Neural cell (in vitro differentiated cells): ENCODE measurements around the gene MBD3L2. TPM values are rescaled to one million over a fixed set of nuclear protein-coding genes. Genes with fewer than 3 reads are reported as not detected.
"Not testable (repeated sequence)": the region's sequence is repeated elsewhere in the genome, so short reads cannot be mapped to it uniquely, and the experiment has no call there.

Experiments used
- H2AFZ ChIP-seq: fragments of 200-600, 300-800 bp; sonication (generic), shearing (Covaris generic); 2 replicates; pipeline ENCODE4 v1.6.0; 2014; ENCODE audit warnings: low read depth, mild to moderate bottlenecking, antibody characterized with exemption, low read length, moderate library complexity
- H3F3A ChIP-seq: fragments of 200-600 bp; shearing (Covaris generic); 2 replicates; pipeline ENCODE4 v1.6.1; 2016; ENCODE audit warnings: mild to moderate bottlenecking, moderate library complexity, mixed read lengths, antibody characterized with exemption, low read length; ENCODE audit not compliant: insufficient read depth, poor library complexity, severe bottlenecking
- H3K27ac ChIP-seq: fragments of 200-600, 300-800 bp; sonication (generic), shearing (Covaris generic); 2 replicates; pipeline ENCODE4 v1.5.1; 2014; ENCODE audit warnings: mild to moderate bottlenecking, low read length, moderate library complexity
- H3K27me3 ChIP-seq: fragments of 300-800, 200-600 bp; sonication (generic), shearing (Covaris generic); 2 replicates; pipeline ENCODE4 v1.6.0; 2014; ENCODE audit warnings: mild to moderate bottlenecking, low read depth, low read length, moderate library complexity; ENCODE audit not compliant: insufficient read depth
- H3K36me3 ChIP-seq: fragments of 300-800, 200-600 bp; sonication (generic), shearing (Covaris generic); 2 replicates; pipeline ENCODE4 v1.5.1; 2014; ENCODE audit warnings: mild to moderate bottlenecking, antibody characterized with exemption, low read length, moderate library complexity; ENCODE audit not compliant: insufficient read depth
- H3K4me2 ChIP-seq: fragments of 300-800, 200-600 bp; sonication (generic), shearing (Covaris generic); 2 replicates; pipeline ENCODE4 v1.6.0; 2014; ENCODE audit warnings: mild to moderate bottlenecking, low read length
- H3K4me3 ChIP-seq: fragments of 300-800, 200-600 bp; sonication (generic), shearing (Covaris generic); 2 replicates; pipeline ENCODE4 v1.5.1; 2014; ENCODE audit warnings: mild to moderate bottlenecking, low read length, moderate library complexity
- H3K79me2 ChIP-seq: fragments of 200-600 bp; shearing (Covaris generic); replicated peaks from 2 replicates; pipeline ENCODE4 v1.6.0; 2014; ENCODE audit warnings: mild to moderate bottlenecking, low read length, moderate library complexity; ENCODE audit not compliant: insufficient read depth
- H3K9ac ChIP-seq: fragments of 300-800, 200-600 bp; sonication (generic), shearing (Covaris generic); 2 replicates; pipeline ENCODE4 v1.6.1; 2016; ENCODE audit warnings: mild to moderate bottlenecking, low read length, mixed read lengths
- H3K9me2 ChIP-seq: fragments of 200-600 bp; shearing (Covaris generic); 2 replicates; pipeline ENCODE4 v1.6.1; 2016; ENCODE audit warnings: mild to moderate bottlenecking, low read length, mixed read lengths; ENCODE audit not compliant: insufficient read depth
- H3K9me3 ChIP-seq: fragments of 200-600, 300-800 bp; sonication (generic), shearing (Covaris generic); 2 replicates; pipeline ENCODE4 v1.6.1; 2016; ENCODE audit warnings: mild to moderate bottlenecking, mixed run types, low read length, moderate library complexity, mixed read lengths
- H4K20me1 ChIP-seq: fragments of 200-600 bp; shearing (Covaris generic); 2 replicates; pipeline ENCODE4 v1.6.1; 2016; ENCODE audit warnings: mild to moderate bottlenecking, mixed run types; ENCODE audit not compliant: insufficient read depth
- CTCF ChIP-seq: fragments of 450-650 bp; IDR thresholded peaks from 2 replicates; pipeline ENCODE4 v1.5.1; 2014; ENCODE audit warnings: antibody characterized with exemption, mild to moderate bottlenecking, moderate library complexity; ENCODE audit not compliant: poor library complexity, severe bottlenecking
- EP300 ChIP-seq: fragments of 450-650 bp; conservative IDR thresholded peaks from 2 replicates; pipeline ENCODE4 v1.6.1; 2014; ENCODE audit warnings: antibody characterized with exemption, mild to moderate bottlenecking, moderate library complexity; ENCODE audit not compliant: poor library complexity, severe bottlenecking
- EZH2 ChIP-seq: fragments of 200-600, 300-800 bp; shearing (Covaris generic), sonication (generic); IDR thresholded peaks from 2 replicates; pipeline ENCODE4 v1.6.1; 2014; ENCODE audit warnings: antibody characterized with exemption, low read length, borderline replicate concordance, mild to moderate bottlenecking; ENCODE audit not compliant: insufficient read depth, poor library complexity, severe bottlenecking
- MXI1 ChIP-seq: fragments of 450-650 bp; conservative IDR thresholded peaks from 2 replicates; pipeline ENCODE4 v1.6.1; 2014; ENCODE audit warnings: antibody characterized with exemption, mild to moderate bottlenecking; ENCODE audit not compliant: poor library complexity, severe bottlenecking
- POLR2AphosphoS5 ChIP-seq: IDR thresholded peaks from 2 replicates; pipeline ENCODE4 v1.6.1; 2012
- RAD21 ChIP-seq: fragments of 450-650 bp; conservative IDR thresholded peaks from 2 replicates; pipeline ENCODE4 v1.6.1; 2014; ENCODE audit warnings: antibody characterized with exemption, mild to moderate bottlenecking, moderate library complexity
- REST ChIP-seq: IDR thresholded peaks from 2 replicates; pipeline ENCODE4 v1.6.1; 2012; ENCODE audit warnings: borderline replicate concordance
- SMC3 ChIP-seq: fragments of 450-650 bp; conservative IDR thresholded peaks from 2 replicates; pipeline ENCODE4 v1.6.1; 2014; ENCODE audit warnings: antibody characterized with exemption, mild to moderate bottlenecking, moderate library complexity; ENCODE audit not compliant: poor library complexity
- TAF1 ChIP-seq: IDR thresholded peaks from 2 replicates; pipeline ENCODE4 v1.6.1; 2012; ENCODE audit warnings: low read depth
- polyA plus RNA-seq: library from polyadenylated mRNA; depleted of rRNA; stranded (reverse); fragments of >200 nt; gene quantifications from 2 replicates; pipeline ENCODE4 v1.2.3, GENCODE V29; 2014

Gene MBD3L2
- polyA plus RNA-seq, 1 donor from 2014 or later: not detected

- no peaks in the 10 kb centered on the region for H3K9me2 ChIP-seq
- no peak overlapping the region for H3K9ac ChIP-seq
- H3K4me3 ChIP-seq: no peak overlapping the region
- no peaks in the 10 kb centered on the region for H3F3A ChIP-seq
- no peaks in the 10 kb centered on the region for H3K27me3 ChIP-seq
- H3K4me2 ChIP-seq: no peak overlapping the region
- no peaks in the 10 kb centered on the region for H3K79me2 ChIP-seq
- no peaks in the 10 kb centered on the region for H3K9me3 ChIP-seq
- no peak for TF ChIP-seq MXI1
- no peak for TF ChIP-seq EZH2
- no peak for TF ChIP-seq TAF1
- no peak for TF ChIP-seq CTCF
- TF ChIP-seq POLR2AphosphoS5: no peak
- TF ChIP-seq SMC3: no peak
- no peak for TF ChIP-seq EP300
- no peak overlapping the region for H3K27ac ChIP-seq
- no peaks in the 10 kb centered on the region for H3K36me3 ChIP-seq
- no peaks in the 10 kb centered on the region for H4K20me1 ChIP-seq
- H2AFZ ChIP-seq: no peak overlapping the region
These were observed 35.4 kb upstream of the MBD3L2 start for GRCh38 chr19:7013678-7014077.

- no peaks in the 10 kb centered on the region for H3K9me2 ChIP-seq
- H3K4me3 ChIP-seq: no peak overlapping the region
- H3K4me2 ChIP-seq: no peak overlapping the region
- TF ChIP-seq RAD21 (no peak), EP300 (no peak), TAF1 (no peak), REST (no peak), MXI1 (no peak)
- no peaks in the 10 kb centered on the region for H4K20me1 ChIP-seq
- no peak overlapping the region for H3K27ac ChIP-seq
- H3K36me3 ChIP-seq: no peaks in the 10 kb centered on the region
- no peaks in the 10 kb centered on the region for H3F3A ChIP-seq
- no peak overlapping the region for H3K9ac ChIP-seq
- H3K9me3 ChIP-seq: no peaks in the 10 kb centered on the region
- H2AFZ ChIP-seq: no peak overlapping the region
- H3K27me3 ChIP-seq: no peaks in the 10 kb centered on the region
- H3K79me2 ChIP-seq: no peaks in the 10 kb centered on the region
These were observed 30.3 kb upstream of the MBD3L2 start for GRCh38 chr19:7018828-7019227.

GRCh38 chr19:7021331-7021730 is 27.8 kb upstream of the MBD3L2 start, which contains the start of gene MBD3L2B:
MBD3L2B (minus strand) TSS chr19:7021431; CDS start chr19:7021397, 34 bp downstream.
- not testable (repeated sequence) for H3K4me3 ChIP-seq, H3K9ac ChIP-seq, H3K27ac ChIP-seq, H3K9me3 ChIP-seq, H3K4me2 ChIP-seq, H2AFZ ChIP-seq, H4K20me1 ChIP-seq, H3K36me3 ChIP-seq, H3F3A ChIP-seq, H3K79me2 ChIP-seq, H3K27me3 ChIP-seq, H3K9me2 ChIP-seq

- not testable (repeated sequence) for H3K79me2 ChIP-seq, H4K20me1 ChIP-seq, H3K27me3 ChIP-seq, H3K4me2 ChIP-seq, H3K27ac ChIP-seq, H2AFZ ChIP-seq, H3K4me3 ChIP-seq, H3K9me2 ChIP-seq, H3K9ac ChIP-seq, H3K9me3 ChIP-seq, H3K36me3 ChIP-seq, H3F3A ChIP-seq
These were observed 20.3 kb upstream of the MBD3L2 start for GRCh38 chr19:7028790-7029189.

- H3F3A ChIP-seq, H4K20me1 ChIP-seq, H3K36me3 ChIP-seq, H3K9ac ChIP-seq, H3K4me2 ChIP-seq, H2AFZ ChIP-seq, H3K9me3 ChIP-seq, H3K4me3 ChIP-seq, H3K9me2 ChIP-seq, H3K27ac ChIP-seq, H3K27me3 ChIP-seq, H3K79me2 ChIP-seq: not testable (repeated sequence)
These were observed 18.8 kb upstream of the MBD3L2 start, which contains the start of gene MBD3L5 for GRCh38 chr19:7030278-7030677. MBD3L5 (plus strand) TSS chr19:7030578; CDS start chr19:7030612, 34 bp downstream.
